NCI-H345 treated with DMSO at 0.1 percent for 48 hours (cell line): ENCODE results near the gene CDC42BPG.
A peak's percentile ranks its signal among the peaks of the same experiment; 100 is the strongest.
"Not testable (repeated sequence)": the region's sequence is repeated elsewhere in the genome, so short reads cannot be mapped to it uniquely, and the experiment has no call there.

Source experiments
- DNase-seq: peaks from one replicate; lab custom pipeline; 2025; ENCODE audit not compliant: unreplicated experiment; lab: John Stamatoyannopoulos, UW

CDC42BPG gene

DNA sequence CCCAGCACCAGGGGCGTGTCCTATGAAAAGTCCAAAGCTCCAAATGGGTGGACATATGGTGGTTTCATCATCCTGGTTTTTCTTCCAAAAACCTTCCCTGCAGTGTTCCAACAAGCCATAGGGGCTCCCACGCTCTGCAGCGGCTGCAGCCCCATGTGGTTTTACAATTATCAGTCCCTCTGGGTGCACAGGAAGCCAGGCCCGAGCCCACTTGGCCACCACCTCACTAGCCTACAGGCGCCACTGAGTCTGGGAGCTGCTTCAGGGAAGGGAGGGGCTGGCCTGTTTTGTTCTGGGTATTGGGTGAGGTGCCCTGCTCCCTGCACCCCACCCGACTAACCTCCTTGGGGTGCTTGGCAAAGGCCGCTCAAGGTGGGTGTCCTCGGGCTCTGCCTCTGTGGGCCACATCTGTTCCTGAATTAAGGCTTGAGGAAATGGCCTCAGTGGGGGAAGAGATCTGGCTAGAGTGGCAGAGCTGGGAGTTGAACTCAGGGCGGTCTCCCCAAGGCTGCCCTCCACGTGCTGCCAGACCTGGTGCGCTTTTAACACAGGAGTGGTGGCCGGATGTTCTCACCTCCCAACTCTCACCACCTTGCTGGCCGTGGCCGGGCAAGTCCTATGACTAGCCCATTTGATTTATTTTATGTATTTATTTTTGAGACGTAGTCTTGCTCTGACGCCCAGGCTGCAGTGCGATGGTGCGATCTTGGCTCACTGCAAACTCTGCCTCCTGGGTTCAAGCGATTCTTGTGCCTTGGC lies 5.3 kb upstream of the CDC42BPG start:
- DNase-seq: no peak

DNA sequence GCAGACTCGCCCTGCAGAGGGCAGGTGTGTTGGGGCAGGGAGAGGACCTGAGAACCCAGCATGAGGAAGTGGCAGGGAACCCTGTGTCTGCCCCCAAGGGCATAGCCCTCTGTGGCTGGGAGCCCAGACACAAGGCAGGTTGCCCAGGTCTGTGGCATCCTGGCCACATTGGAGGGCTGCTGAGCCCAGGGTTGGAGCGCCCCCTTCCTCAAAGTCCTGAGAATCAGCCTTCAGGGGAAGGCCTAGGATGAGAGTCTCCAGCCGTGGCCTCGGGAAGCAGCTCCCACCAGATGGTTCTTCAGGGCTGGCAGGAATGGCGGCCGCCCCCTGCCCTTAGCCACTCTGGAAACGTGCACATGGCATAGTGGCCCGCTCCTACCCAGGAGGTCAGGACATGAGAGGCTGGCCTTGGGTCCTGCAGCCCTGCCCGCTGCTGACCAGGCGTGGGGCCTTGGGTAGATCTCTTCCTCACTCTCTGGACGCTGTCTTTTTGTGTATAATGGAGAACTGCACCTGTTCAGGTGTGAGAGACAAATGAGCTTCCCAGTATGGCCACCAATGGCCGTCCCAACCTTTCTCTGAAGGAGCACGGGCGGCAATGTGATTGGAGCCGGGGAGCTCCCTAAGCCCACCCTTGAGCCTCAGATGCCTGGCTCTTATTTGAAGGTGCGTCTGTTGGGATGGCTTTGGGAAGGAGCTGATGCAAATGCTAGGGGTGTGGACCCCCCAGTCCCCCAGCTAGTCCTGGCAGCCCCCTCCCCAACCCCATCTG lies 4.6 kb upstream of the CDC42BPG start:
- DNase-seq: no peak

DNA sequence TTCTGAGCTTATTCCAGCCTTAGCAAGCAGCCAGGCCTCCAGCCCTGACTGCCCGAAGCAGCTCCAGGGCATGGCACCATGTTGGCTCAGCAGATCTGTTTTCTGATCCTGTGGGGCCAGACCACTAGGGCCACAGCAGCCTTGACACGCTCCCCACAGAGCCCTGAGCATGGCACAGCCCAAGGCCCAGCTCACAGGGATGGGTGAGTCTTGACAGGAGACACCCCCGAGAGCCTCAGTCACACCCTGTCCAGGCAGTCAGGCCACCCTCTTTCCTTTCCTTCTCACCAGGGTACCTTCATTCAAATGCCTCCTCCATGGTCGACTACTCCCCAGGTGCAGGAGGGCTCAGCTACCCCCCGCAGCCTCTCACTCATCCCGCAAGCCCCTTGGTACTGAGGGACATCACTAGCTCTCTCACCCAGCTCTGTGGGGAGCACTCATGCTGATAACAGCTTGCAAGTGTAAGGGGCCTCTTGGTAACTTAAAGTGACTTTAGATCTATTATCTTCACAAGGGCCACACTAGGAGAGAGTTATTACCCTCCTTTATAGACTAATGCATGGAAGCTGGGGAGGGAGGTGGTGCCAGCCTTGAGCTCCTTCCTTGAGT lies 3.9 kb upstream of the CDC42BPG start:
- no peak for DNase-seq

DNA sequence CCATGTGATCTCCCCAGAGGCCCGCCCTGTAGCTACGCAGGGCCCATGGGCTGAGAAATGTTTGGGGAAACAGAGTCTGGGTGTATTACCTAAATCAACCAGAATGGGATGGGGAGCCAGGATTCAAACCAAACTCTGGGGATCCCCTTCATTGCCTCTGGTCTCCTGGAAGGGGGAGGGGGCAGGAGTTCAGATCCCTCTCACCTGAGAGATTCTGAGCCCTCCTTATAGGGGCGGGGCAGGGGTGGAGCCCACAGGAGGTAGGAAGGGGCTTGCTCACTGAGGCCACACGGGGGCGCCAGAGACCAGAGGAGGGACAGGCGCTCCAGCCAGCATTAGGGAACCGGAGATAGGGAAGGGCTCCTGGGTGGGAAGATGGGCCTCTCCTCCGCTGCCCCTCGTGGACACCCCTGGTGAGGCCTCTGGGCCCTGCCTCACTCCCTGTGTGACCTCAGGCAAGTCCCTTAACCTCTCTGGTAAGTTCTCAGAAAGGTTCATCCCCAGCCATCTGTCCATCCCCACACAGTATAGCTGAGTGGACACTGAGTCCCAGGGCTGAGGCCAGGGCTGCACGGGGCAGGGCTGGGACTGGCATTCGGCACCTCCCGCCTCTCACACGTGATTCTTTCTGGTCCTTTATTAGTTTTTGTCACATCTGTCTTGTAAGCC lies 2.7 kb upstream of the CDC42BPG start:
- DNase-seq: peak; percentile 78

DNA sequence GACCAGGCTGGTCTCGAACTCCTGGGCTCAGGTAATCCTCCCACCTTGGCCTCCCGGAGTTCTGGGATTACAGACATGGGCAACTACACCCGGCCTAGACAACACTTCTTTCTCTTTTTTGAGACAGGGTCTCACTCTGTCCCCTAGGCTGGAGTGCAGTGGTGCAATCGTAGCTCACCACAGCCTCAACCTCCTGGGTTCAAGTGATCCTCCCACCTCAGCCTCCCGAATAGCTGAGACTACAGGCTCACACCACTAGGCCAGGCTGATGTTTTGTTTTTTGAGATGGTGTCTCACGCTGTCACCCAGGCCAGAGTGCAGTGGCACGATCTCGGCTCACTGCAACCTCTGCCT lies 1.3 kb upstream of the CDC42BPG start:
- DNase-seq: not testable (repeated sequence)

DNA sequence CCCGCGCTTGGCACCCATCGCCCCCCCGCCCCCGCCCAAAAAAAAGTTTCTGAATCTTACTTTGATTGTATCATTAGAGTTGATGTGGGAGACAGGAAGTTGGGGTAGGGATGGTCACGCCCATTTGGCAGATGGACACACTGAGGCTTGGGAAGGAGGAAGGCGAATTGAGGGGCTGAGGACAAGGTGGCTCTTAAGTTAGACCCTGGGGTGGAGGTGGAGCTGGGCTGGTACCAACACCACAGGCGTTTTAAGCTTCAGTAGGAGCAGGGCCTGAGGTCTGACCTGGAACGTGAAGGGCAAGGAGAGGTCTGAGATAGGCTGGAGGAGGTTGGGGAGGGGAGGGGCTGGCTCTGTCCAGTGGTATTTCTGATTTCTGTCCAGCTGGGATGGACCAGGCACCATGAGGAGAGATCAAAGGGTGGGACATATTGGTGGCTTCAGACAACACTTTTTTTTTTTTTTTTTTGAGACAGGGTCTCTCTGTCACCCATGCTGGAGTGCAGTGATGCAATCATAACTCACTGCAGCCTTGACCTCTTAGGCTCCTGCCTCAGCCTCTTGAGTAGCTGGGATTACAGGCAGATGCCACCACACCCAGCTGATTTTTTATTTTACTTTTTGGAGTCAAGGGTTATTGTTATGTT lies 799 bp upstream of the CDC42BPG start:
- no peak for DNase-seq

DNA sequence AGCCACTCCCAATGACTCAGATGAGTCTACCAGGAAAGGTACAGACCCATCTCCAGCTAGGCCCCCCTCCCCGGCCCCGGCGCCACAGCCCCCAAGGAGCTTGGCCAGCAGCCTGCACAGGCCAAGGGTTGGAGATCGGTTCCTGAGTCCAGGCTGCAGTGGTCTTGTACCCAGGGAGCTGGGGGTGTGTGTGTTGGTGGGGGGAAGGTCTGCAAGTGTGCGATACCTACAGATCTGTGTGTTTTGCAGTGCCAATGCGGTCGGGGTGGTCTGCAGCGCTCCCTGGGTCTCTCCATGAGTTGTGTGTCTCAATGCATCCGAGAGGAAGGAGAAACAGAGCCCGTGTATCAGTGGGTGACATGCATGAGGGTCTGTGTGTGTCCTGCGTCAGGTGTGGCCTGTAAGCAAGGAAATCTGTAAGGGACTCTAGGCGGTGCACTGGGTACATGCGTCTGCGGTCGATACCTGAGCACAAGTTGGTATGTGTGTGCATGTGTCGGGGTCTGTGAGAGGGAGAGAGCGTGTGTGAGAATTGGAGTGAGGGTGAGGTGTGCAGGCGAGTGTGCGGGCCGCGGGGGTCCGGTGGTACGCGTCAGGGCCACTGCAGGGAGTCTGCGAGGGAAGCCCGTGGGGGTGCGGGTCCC lies 645 bp downstream of the CDC42BPG start:
- DNase-seq: no peak

DNA sequence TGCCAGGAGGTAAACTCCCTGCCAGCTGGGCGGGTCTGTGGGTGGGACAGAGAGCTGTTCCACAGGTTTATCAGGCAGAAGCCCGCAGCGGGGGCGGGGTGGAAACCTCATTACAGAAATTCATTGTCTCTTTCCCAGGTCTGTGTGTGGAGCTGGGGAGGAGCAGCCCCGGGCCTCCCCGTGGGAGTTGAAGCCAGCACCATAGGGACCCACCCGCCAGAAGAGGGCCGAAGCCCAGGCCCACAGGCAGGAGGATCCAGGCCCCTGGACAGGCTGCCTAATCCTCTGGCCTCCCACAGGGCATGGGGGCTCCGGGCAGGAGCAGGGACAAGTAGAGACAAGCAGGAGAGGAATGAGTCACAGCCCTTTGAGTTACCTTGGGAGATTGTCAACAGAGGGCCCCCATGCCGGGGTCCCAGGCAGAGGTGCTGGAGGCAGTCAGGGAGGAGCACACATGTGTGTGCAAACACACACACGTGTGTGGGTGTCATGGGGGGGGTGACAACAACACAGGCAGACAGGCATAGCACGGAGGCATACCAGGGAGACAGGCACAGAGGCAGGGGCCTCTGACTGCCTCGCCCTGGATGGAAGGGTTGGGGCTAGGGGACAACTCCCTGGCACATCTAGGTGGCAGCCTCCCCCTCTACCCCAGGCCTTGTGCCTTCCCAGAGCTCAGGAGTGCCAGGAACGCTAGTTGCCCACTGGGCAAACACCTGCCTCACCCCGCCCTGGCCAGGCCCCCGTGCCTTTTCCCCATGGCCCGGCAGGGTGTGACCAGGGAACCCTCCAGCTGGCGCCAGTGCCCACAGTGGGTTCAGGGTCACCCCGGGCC lies 1.4 kb downstream of the CDC42BPG start:
- DNase-seq: peak; percentile 43

DNA sequence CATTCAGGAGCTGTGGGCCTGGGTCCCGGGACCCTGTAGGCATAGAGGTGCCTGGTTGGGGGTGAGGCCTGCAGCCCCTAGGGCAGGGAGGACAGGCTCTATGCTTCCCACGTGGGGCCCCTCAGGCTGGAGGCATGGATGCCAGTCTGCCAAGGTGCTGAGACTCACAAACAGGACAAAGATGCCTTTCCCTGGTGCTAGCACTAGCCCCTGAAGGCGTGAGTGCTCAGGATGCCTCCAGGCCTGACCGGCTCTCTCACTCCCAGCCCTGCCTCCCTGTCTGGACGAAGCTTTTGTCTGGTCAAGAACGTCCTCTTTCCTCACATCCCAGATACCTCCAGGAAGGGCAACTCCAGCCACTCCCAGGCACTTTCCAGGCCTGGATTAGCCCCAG lies 2.1 kb downstream of the CDC42BPG start:
- DNase-seq: no peak

DNA sequence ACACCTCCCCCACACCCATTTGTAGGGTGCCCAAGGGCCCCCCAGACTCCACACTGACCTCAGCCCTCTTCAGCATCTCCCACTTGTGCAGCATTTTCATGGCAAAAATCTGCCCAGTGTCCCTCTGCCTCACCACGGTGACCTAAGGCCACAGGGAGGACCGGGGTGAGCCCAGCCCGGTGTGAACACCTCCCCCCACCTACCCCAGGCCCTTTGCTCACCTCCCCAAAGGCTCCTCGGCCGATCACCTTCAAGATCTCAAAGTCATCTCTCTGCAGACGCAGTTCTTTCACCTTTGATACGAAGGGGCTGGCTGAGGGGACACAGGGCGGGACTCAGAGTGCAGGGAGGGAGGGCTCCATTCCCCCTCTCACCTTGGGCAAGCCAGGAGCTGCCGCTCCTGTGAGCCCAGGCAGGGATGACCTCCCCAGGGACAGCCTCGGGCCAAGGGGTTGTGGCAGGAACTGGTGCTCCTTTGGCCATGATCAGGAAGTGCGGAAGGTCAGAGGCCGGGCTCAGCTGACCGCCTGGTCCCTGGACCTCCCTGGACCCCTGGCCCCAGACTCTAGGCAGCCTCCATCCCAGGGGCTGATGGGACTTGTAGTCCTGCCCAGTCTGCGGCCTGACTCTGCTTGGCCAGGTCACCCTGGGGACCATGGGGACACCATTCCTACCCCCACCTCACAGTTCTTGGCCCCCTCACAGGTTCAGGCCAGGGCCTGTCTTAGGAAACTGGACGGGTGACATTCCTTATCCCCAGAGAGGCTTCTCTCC lies 2.7 kb downstream of the CDC42BPG start:
- no peak for DNase-seq

DNA sequence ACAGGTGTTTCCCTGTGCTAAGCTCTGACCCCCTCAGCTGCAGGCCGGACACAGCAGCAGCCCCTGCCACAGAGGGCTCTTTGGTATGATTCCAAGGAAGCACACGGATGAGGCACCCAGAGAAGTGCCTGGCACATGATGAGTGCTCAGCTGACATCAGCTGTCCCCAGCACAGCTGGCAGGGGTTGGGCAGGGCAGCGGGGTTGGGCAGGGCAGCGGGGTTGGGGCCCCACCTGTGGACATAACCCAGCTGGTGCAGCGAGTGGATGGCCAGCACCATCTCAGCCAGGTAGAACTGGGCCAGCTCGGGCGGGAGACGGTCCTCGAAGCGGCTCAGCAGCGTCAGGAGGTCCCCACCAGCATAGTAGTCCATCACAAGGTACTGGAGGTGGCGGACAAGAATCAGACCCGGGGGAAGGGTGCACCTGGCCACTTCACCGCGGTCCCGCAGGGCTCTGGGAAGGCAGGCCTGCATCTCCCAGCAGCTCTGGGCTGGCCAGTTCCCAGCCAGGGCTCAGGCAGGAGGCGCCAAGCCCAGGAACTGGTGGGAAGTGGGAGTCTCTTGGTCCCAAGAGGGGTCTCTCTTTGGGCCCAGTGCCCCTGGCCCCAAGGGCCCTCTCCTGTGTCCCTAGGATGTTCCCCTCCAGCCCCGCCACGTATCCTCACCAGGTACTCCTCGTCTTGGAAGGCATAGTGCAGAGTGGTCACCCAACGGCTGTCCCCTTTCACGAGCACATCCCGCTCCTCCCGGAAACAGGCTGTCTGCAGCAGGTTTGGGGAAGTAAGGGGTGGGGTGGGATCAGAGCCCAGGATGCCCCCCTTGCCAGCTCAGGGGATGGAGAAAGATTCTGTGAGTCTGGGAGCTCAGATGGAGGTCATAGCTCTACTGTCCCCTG lies 4.3 kb downstream of the CDC42BPG start:
- DNase-seq: no peak

DNA sequence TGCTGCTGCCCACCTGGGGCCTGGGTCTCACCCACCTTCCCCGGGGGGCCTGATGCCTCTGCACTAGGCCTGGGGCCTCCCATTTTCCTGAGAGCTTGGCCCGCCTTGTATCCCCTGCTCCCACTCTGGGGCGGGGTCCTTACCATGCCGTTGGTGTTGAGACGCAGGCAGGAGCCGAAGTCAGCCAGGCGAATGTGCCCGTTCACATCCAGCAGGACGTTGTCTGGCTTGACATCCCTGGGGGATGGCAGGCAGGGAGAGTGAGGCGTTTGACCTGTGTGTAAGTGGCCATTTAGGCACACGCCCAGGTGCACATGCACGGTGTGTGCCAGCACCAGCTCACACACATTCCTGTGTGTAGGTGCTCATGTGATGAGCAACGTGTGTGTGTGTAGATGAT lies 5.1 kb downstream of the CDC42BPG start:
- no peak for DNase-seq

DNA sequence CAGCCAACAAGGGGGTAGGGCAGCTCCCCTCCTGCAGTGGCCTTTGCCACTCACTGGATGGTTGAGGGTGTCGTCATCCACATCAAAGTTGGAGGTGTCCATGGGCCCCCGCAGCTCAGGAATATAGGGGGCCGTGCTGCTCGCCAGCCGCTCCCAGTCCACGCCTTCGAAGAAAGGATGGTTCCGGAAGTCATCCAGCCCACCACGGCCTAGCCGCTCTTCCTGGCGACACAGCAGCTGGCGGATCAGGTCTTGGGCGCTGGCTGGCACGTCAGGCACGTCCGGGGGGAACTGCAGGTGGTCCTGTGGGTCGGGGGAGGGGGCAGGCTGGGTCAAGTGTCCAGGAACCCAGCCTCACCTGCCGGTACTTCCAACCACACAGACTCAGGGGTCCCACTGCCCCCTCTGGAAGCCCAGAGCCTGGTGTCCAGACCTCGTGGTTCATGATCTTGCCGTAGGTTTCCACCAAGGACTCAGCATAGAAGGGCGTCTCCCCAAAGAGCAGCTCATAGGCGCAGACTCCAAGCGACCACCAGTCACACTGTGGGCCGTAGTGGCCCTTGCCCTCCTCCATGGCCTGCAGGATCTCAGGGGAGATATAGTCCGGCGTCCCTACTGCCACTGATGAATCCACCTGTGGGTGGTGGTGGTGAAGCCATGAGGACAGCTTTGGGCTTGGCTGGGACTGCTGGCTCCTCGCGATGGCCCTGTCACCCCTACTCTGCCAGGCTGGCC lies 5.7 kb downstream of the CDC42BPG start:
- no peak for DNase-seq

DNA sequence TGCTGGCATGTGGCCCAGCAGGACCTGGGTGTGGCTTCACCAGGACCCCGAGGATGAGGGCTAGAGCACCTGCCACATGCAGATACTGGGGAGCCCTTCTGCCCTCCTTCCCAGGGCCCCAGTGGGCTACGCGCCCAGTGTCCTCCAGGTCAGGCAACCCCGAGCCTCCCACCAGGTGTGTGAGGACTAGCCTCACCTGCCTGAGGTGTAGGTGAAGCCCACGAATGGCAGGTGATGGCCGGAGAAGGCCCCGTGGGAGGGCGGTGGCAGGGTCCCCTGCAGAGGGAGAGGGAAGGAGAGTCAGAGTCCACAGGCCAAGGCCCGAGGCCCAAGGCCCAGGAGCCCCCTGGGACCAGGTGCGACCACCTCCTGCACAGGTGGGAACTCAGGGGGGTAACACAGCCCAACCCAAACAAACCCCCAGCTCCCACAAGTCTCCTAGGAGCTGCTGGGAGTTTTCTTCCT lies 6.5 kb downstream of the CDC42BPG start:
- no peak for DNase-seq

DNA sequence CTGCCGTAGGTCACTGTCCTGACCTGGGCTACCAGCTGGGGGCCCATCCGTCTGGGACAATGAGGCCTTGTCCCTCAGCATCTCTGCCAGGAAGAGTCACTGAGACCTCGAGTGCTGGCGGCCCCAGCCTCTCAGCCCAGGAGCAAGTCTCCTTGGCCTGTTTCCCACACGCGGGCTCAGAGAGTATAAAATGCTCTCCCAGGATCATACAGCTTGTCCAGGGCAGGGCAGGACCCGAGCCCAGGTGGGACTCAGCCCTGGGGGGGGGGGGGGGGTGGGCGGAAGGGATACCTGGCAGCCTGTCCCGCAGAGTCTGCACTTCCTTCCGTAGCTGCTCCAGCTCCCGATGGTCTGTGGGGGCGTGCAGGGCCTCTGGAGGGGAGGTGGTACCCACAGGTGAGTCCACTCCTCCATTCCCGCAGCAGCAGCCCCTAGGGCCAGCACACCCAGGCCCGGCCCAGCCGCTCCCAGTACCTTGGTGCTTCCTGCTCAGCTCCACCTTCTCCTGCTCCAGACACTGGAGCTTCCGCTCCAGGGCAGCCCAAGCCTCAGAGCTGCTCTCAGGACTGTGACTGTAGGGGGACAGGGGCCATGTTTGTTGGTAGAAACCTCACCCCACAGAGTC lies 7.9 kb downstream of the CDC42BPG start:
- DNase-seq: no peak

DNA sequence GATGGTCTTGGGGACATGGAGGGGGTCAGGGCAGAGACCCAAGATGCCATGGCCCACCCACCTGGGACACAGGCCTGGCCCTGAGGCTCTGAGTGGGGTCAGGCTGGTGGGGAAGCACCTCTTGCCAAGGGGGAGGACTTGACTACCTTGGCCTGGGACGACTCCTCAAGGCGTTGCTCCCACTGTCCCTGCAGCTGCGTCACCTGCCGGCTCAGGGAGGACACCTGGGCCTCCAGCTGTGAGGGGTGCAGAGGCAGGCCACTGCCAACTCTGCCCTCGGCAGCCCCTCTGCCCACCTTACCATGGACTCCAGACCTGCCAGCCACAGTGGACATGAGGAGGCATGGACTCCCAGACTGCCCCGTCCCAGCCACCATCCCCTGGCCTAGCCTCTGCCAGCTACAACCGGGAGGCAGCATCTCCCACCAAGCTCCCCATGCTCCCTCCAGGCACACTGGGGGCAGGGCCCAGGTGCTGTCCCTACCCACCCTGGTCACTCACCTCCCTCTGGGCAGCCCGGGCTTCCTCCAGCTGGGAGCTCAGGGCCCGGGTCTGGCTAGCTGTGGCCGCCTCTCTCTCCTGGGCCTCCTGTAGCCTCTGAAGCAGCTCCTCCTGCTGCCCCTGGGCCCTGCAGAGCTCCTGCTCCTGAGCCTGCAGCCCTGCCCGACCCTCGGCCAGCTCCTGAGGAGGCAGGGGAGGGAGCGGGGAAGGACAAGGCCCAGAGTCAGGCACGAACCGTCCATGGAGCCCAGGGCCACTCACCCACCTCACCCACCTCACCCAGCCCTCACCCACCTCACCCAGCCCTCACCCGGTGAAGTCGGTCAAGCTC lies 8.6 kb downstream of the CDC42BPG start:
- DNase-seq: no peak
